Measurements from ENCODE around the gene KLB. TPM values are rescaled to one million over a fixed set of nuclear protein-coding genes. Genes with fewer than 3 reads are reported as not detected.
"Not testable (repeated sequence)": the region's sequence is repeated elsewhere in the genome, so short reads cannot be mapped to it uniquely, and the experiment has no call there.

Gene KLB
- total RNA-seq, 6 experiments from 2014 or later, result not detected

GRCh38 chr4:39384563-39384962 is 22.2 kb upstream of the KLB start:
- Mint-ChIP-seq H3K36me3 (ENCODE audit: low read depth) (peaks cover 5% of the 10 kb centered on the region; the same call in 1 of the 2 replicates), H3K9me3 (peaks cover 5% of the 10 kb centered on the region; the same call in 1 of the 2 replicates), H3K27me3 (ENCODE audit: insufficient read depth) (peaks cover 24% of the 10 kb centered on the region), H3K4me1 (ENCODE audit: low read depth) (no peaks in the 10 kb centered on the region), H3K27ac (no peak overlapping the region), H3K4me3 (no peak overlapping the region)
- no peak for DNase-seq
- no peak for TF ChIP-seq CTCF (IDR thresholded peaks at IDR 0.05)

DNA sequence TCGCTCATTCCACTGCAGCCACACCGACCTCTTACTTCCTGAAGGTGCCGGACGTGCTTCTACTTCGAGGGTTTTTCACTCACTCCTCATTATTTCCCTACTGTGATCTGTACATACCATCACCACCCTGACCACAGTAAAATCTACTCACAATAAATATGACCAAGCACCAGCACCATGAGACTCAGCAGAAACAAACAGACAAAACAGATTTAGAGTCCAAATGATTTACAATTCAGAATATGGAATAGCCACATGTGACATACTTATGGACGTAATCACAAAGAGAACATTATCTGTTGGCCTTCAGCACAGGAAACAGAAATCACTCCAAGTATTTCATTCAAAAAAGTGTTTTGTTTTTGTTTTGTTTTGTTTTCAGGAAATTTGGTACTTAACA is 16.1 kb upstream of the KLB start:
- H3K4me3 Mint-ChIP-seq, result no peak overlapping the region
- DNase-seq, result no peak
- H3K9me3 Mint-ChIP-seq, result no peaks in the 10 kb centered on the region
- H3K27ac Mint-ChIP-seq, result no peak overlapping the region
- no peaks in the 10 kb centered on the region for H3K36me3 Mint-ChIP-seq (ENCODE audit: low read depth)
- no peak for TF ChIP-seq CTCF (IDR thresholded peaks at IDR 0.05)
- H3K27me3 Mint-ChIP-seq (ENCODE audit: insufficient read depth), result peaks cover 5% of the 10 kb centered on the region
- H3K4me1 Mint-ChIP-seq (ENCODE audit: low read depth), result no peaks in the 10 kb centered on the region

DNA sequence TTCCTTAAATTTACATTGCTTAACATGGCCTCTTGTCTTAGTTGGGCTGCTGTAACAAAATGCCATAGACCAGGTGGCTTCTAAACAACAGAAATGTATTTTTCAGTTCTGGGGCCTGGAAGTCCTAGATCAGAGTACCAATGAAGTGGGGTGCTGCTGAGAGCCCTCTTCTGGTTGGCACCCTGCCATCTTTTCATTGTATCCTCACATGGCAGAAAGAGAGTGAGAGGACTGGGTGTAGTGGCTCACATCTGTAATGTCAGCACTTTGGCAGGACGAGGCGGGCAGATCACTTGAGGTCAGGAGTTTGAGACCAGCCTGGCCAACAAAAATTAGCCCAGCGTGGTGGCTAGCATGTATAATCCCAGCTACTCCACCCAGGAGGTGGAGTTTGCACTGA is 12.0 kb upstream of the KLB start:
- no peak overlapping the region for H3K27ac Mint-ChIP-seq
- H3K4me1 Mint-ChIP-seq (ENCODE audit: low read depth), result no peaks in the 10 kb centered on the region
- no peaks in the 10 kb centered on the region for H3K9me3 Mint-ChIP-seq
- H3K36me3 Mint-ChIP-seq (ENCODE audit: low read depth), result no peaks in the 10 kb centered on the region
- DNase-seq, result no peak
- no peak for TF ChIP-seq CTCF (IDR thresholded peaks at IDR 0.05)
- H3K4me3 Mint-ChIP-seq, result no peak overlapping the region
- peaks cover 5% of the 10 kb centered on the region for H3K27me3 Mint-ChIP-seq (ENCODE audit: insufficient read depth)

GRCh38 chr4:39401640-39402039 is 5.1 kb upstream of the KLB start:
- H3K4me1 Mint-ChIP-seq (ENCODE audit: low read depth); H3K27me3 Mint-ChIP-seq (ENCODE audit: insufficient read depth); DNase-seq; H3K9me3 Mint-ChIP-seq; H3K4me3 Mint-ChIP-seq; H3K36me3 Mint-ChIP-seq (ENCODE audit: low read depth); H3K27ac Mint-ChIP-seq: not testable (repeated sequence)

DNA sequence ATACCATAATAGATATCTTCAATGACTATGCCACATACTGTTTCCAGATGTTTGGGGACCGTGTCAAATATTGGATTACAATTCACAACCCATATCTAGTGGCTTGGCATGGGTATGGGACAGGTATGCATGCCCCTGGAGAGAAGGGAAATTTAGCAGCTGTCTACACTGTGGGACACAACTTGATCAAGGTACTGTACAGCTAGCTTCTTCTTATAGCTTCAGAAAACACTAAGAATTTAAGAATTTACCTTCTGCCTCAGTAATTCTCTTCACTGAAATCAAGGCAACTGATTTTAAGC is 805 bp downstream of the KLB start:
- no peak overlapping the region for H3K4me3 Mint-ChIP-seq
- H3K27ac Mint-ChIP-seq, result no peak overlapping the region
- no peak for DNase-seq
- peaks cover 8% of the 10 kb centered on the region; the same call in 1 of the 2 replicates for H3K4me1 Mint-ChIP-seq (ENCODE audit: low read depth)
- H3K27me3 Mint-ChIP-seq (ENCODE audit: insufficient read depth), result no peaks in the 10 kb centered on the region
- no peak for TF ChIP-seq CTCF (IDR thresholded peaks at IDR 0.05)
- H3K9me3 Mint-ChIP-seq, result no peaks in the 10 kb centered on the region
- no peaks in the 10 kb centered on the region for H3K36me3 Mint-ChIP-seq (ENCODE audit: low read depth)

GRCh38 chr4:39410415-39410814 is 3.7 kb downstream of the KLB start:
- H3K4me3 Mint-ChIP-seq, result no peak overlapping the region
- peak; percentile 60 for TF ChIP-seq CTCF (IDR thresholded peaks at IDR 0.05)
- no peak for DNase-seq
- 0 out of 2 replicates have a peak, but pooled peaks cover 8% of the 10 kb centered on the region for H3K4me1 Mint-ChIP-seq (ENCODE audit: low read depth)
- H3K36me3 Mint-ChIP-seq (ENCODE audit: low read depth), result no peaks in the 10 kb centered on the region
- H3K9me3 Mint-ChIP-seq, result no peaks in the 10 kb centered on the region
- H3K27me3 Mint-ChIP-seq (ENCODE audit: insufficient read depth), result no peaks in the 10 kb centered on the region
- H3K27ac Mint-ChIP-seq, result no peak overlapping the region

- not testable (repeated sequence) for H3K27me3 Mint-ChIP-seq (ENCODE audit: insufficient read depth); H3K4me3 Mint-ChIP-seq; H3K4me1 Mint-ChIP-seq (ENCODE audit: low read depth); H3K9me3 Mint-ChIP-seq; H3K27ac Mint-ChIP-seq; H3K36me3 Mint-ChIP-seq (ENCODE audit: low read depth); DNase-seq
These were observed 4.8 kb downstream of the KLB start for GRCh38 chr4:39411561-39411960.

Data from HFFc6 (cell line).